Astrocyte (in vitro differentiated cells and primary cell): Measurements from ENCODE around the gene PBX1.

Source experiments
- CTCF ChIP-seq: IDR thresholded peaks from 2 replicates; pipeline ENCODE4 v1.5.1; 2011; ENCODE audit warnings: low read depth, mild to moderate bottlenecking, inconsistent platforms, low read length, moderate library complexity; ENCODE audit not compliant: insufficient read depth
- EZH2 ChIP-seq: IDR thresholded peaks from 2 replicates; pipeline ENCODE4 v1.6.1; 2012; ENCODE audit warnings: mild to moderate bottlenecking, low read length, inconsistent platforms; ENCODE audit not compliant: insufficient read depth

GRCh38 chr1:164534863-164535610 lies 23.9 kb upstream of the PBX1 start:
- TF ChIP-seq CTCF = no peak
- no peak for TF ChIP-seq EZH2
